Measurements from ENCODE around the gene CDC6.

CDC6 gene

DNA sequence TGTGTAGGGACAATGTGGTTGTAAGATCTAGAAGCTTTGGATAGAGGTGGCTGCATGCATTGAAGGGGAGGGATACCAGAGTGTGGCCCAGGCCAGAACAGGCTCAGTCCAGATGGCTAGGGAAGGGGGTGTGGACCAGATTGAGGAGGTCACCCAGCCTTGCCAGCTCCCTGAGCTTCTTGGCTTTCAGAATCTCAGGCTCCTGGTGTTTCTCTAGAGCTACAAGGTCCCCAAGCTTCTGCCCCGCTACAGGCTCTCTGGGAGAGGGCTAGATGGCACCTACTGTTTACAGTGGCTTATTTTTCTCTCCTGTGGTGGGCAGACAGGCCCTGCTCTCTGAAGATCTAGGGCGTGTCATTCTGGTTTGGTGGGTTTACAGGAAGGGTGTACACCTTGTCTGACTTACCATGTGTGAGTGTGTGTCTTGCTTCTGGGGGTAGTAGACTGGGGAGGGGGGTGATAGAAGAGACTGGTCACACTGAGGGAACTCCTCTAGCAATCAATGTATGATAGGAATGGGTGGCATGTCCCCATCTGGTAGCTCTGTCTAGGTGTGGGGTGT lies 22.4 kb downstream of the CDC6 start:
- in situ Hi-C loops (cut with MboI; ENCODE audit: low sequenced_read_pairs), result no loop called here
- H3K9me3 ChIP-seq, result no peaks in the 10 kb centered on the region
- no peak for DNase-seq (ENCODE audit: low spot score in 2 of 2)
- no peak overlapping the region for H3K4me3 ChIP-seq
- H3K36me3 ChIP-seq (replicated peaks), result no peaks in the 10 kb centered on the region
- no peaks in the 10 kb centered on the region for H3K27me3 ChIP-seq (ENCODE audit: low read depth)
- peaks cover 8% of the 10 kb centered on the region for H3K4me1 ChIP-seq

- Histone ChIP-seq H3K4me3 (no peak overlapping the region), H3K36me3 (replicated peaks) (no peaks in the 10 kb centered on the region), H3K27me3 (ENCODE audit: low read depth) (no peaks in the 10 kb centered on the region), H3K4me1 (peaks cover 8% of the 10 kb centered on the region), H3K9me3 (no peaks in the 10 kb centered on the region)
- in situ Hi-C loops (cut with MboI; ENCODE audit: low sequenced_read_pairs), result no loop called here
- DNase-seq (ENCODE audit: low spot score in 2 of 2), result no peak
These were observed 23.3 kb downstream of the CDC6 start for GRCh38 chr17:40310882-40311391.

GRCh38 chr17:40311575-40311974 lies 23.9 kb downstream of the CDC6 start:
- DNase-seq (ENCODE audit: low spot score in 2 of 2), result no peak
- in situ Hi-C loops (cut with MboI; ENCODE audit: low sequenced_read_pairs), result no loop called here
- H3K4me3 ChIP-seq, result no peak overlapping the region
- no peaks in the 10 kb centered on the region for H3K27me3 ChIP-seq (ENCODE audit: low read depth)
- H3K9me3 ChIP-seq, result no peaks in the 10 kb centered on the region
- no peaks in the 10 kb centered on the region for H3K36me3 ChIP-seq (replicated peaks)
- peaks cover 8% of the 10 kb centered on the region for H3K4me1 ChIP-seq

DNA sequence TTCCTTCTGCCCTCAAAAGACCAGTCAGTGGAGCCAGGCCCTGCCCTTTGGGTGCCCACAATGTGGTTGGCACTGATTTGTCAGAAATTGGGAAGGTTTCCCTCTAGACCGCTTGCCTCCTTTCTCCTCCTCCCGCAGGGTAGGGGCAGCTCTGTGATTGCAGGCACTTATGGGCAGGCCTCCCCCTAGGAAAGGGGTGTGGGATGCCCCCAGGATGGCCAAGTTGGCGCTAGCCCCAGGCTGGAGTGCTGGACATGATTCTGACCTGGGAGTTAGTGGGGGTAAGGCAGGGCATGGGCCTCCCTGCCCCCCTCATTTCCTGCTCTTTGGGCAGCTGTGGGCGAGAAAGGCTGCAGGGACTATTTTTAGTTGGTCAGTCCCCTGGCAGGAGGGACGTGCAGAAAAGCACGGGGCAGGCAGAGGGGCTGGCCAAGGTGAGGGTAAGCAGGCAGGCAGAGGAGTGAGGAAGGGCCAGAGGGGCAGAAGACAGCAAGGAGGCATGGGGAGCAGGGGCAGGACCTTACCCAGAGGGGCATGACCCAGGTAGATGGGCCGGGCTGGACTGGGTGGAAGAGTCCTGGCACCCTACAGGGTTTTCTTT lies 24.6 kb downstream of the CDC6 start:
- H3K9me3 ChIP-seq, result no peaks in the 10 kb centered on the region
- peaks cover 3% of the 10 kb centered on the region for H3K4me1 ChIP-seq
- no peak overlapping the region for H3K4me3 ChIP-seq
- H3K27me3 ChIP-seq (ENCODE audit: low read depth), result no peaks in the 10 kb centered on the region
- no peaks in the 10 kb centered on the region for H3K36me3 ChIP-seq (replicated peaks)
- in situ Hi-C loops (cut with MboI; ENCODE audit: low sequenced_read_pairs), result no loop called here
- no peak for DNase-seq (ENCODE audit: low spot score in 2 of 2)

GRCh38 chr17:40312893-40313667 lies 25.4 kb downstream of the CDC6 start:
- H3K27me3 ChIP-seq (ENCODE audit: low read depth), result no peaks in the 10 kb centered on the region
- no peaks in the 10 kb centered on the region for H3K36me3 ChIP-seq (replicated peaks)
- no peak overlapping the region for H3K4me3 ChIP-seq
- peaks cover 7% of the 10 kb centered on the region for H3K4me1 ChIP-seq
- no peaks in the 10 kb centered on the region for H3K9me3 ChIP-seq
- DNase-seq (ENCODE audit: low spot score in 2 of 2), result no peak
- in situ Hi-C loops (cut with MboI; ENCODE audit: low sequenced_read_pairs), result no loop called here

- no peak for DNase-seq (ENCODE audit: low spot score in 2 of 2)
- Histone ChIP-seq H3K4me1 (peaks cover 7% of the 10 kb centered on the region), H3K4me3 (no peak overlapping the region), H3K9me3 (no peaks in the 10 kb centered on the region), H3K27me3 (ENCODE audit: low read depth) (no peaks in the 10 kb centered on the region), H3K36me3 (replicated peaks) (peaks cover 3% of the 10 kb centered on the region; the same call in 1 of the 2 replicates)
- in situ Hi-C loops (cut with MboI; ENCODE audit: low sequenced_read_pairs), result no loop called here
These were observed 26.2 kb downstream of the CDC6 start for GRCh38 chr17:40313668-40314583.

DNA sequence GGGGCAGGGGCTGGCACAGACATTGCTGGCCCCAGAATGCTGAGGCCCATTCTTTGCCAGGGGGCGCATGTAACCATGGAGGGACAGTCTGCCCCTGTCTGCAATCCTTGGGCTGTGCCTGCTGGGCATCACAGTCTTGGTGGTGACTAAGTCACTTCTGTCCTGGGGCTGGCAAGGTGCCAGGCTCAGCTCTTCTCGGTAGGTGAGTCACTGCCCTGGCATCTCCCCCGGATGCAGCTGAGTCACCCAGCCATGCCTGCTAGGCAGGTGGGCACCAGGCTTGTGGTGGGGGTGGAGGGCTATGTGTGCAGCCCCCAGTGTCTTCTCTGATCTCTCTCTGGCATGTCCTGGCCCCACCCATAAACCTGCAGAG lies 26.9 kb downstream of the CDC6 start:
- H3K4me3 ChIP-seq, result no peak overlapping the region
- in situ Hi-C loops (cut with MboI; ENCODE audit: low sequenced_read_pairs), result no loop called here
- peaks cover 11% of the 10 kb centered on the region for H3K4me1 ChIP-seq
- no peak for DNase-seq (ENCODE audit: low spot score in 2 of 2)
- H3K9me3 ChIP-seq, result no peaks in the 10 kb centered on the region
- H3K36me3 ChIP-seq (replicated peaks), result peaks cover 3% of the 10 kb centered on the region; the same call in 1 of the 2 replicates
- H3K27me3 ChIP-seq (ENCODE audit: low read depth), result no peaks in the 10 kb centered on the region

- DNase-seq (ENCODE audit: low spot score in 2 of 2), result no peak
- H3K9me3 ChIP-seq, result no peaks in the 10 kb centered on the region
- H3K27me3 ChIP-seq (ENCODE audit: low read depth), result no peaks in the 10 kb centered on the region
- in situ Hi-C loops (cut with MboI; ENCODE audit: low sequenced_read_pairs), result no loop called here
- no peak overlapping the region for H3K4me3 ChIP-seq
- peaks cover 11% of the 10 kb centered on the region for H3K4me1 ChIP-seq
- peaks cover 3% of the 10 kb centered on the region; the same call in 1 of the 2 replicates for H3K36me3 ChIP-seq (replicated peaks)
These were observed 27.5 kb downstream of the CDC6 start for GRCh38 chr17:40315206-40315605.

DNA sequence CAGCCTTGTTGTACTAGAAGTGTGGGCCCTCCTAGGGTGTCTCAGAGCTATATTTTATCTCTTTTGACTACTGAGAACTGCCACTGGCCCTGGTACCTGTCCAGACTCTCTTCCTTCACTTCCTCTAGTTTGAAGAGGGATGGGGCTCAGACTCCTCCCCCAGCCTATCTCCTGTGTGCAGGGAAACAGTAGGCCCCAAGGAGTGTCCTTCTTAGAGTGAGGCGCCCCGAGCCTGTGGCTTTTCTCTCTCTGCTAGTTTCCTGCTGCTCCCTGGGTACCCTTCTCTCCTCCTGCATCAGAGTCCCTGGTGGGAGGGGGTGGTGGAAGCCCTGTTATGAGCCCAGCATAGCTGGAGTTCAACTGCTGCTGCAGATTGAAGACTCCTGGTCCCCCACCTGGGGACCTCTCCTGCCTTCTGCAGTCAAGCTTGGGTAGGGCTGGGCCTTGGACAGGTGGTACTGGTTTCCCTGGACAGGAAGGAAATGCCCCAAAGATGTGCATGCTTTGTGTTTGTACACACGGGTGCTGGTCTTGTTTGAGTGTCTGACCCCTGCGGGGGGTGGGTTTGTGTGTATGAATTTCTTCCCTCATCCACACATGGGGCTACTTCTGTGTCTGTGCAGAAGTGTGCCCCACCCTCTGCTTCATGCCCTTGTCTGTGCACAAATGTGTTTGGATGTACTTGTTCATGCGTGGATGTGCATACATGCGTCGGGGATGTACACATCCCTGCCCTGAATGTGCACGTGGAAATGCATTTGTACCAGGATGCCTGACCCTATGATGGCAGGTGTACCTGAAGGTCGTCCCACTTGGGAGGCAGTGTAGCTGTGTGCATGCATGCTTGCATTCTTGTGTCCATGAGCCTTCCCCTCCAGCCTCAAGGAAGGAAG lies 28.2 kb downstream of the CDC6 start:
- H3K36me3 ChIP-seq (replicated peaks), result peaks cover 3% of the 10 kb centered on the region; the same call in 1 of the 2 replicates
- no peaks in the 10 kb centered on the region for H3K27me3 ChIP-seq (ENCODE audit: low read depth)
- no peaks in the 10 kb centered on the region for H3K9me3 ChIP-seq
- no peak for DNase-seq (ENCODE audit: low spot score in 2 of 2)
- H3K4me3 ChIP-seq, result no peak overlapping the region
- H3K4me1 ChIP-seq, result peaks cover 11% of the 10 kb centered on the region
- in situ Hi-C loops (cut with MboI; ENCODE audit: low sequenced_read_pairs), result no loop called here

DNA sequence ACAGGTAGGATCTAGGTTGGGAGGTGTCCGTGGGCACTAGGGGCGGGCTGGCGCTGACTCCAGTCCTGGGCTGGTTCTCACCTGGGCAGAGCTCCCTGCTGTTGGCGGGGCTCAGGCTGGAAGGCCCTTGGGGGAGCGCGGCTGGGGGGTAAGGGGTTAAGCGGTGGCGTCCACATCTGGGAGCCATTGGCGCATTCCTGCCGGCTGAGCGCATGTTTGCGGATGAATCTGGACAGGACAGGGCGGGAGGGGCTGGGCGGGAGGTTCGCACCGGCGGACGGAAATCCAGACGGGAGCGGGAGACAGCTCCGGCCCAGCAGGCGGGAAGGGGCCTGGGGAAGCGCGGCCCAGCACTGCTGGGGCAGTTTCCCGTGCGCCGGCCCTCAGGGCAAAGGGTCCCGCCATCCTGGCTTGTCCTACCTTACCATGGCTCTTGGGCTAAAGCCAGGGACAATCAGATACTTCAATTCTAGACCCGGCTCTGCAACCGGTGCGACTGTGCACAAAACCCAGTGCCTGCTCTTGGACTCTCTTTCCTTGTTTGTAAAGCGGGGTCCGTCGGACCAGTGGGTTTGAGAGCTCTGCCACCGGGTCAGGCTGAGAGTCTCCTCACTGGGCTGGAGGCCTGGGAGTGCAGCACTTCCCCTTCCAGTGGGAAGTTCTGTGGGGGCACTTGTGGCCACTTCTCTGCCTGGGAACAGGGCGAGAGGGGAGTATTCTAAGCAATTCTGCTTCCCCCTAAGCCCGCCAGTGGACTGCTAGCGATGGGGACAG lies 29.1 kb downstream of the CDC6 start:
- Histone ChIP-seq H3K36me3 (replicated peaks) (peaks cover 3% of the 10 kb centered on the region; the same call in 1 of the 2 replicates), H3K4me1 (peaks cover 11% of the 10 kb centered on the region), H3K27me3 (ENCODE audit: low read depth) (no peaks in the 10 kb centered on the region), H3K4me3 (no peak overlapping the region), H3K9me3 (no peaks in the 10 kb centered on the region)
- in situ Hi-C loops (cut with MboI; ENCODE audit: low sequenced_read_pairs), result no loop called here
- no peak for DNase-seq (ENCODE audit: low spot score in 2 of 2)

DNA sequence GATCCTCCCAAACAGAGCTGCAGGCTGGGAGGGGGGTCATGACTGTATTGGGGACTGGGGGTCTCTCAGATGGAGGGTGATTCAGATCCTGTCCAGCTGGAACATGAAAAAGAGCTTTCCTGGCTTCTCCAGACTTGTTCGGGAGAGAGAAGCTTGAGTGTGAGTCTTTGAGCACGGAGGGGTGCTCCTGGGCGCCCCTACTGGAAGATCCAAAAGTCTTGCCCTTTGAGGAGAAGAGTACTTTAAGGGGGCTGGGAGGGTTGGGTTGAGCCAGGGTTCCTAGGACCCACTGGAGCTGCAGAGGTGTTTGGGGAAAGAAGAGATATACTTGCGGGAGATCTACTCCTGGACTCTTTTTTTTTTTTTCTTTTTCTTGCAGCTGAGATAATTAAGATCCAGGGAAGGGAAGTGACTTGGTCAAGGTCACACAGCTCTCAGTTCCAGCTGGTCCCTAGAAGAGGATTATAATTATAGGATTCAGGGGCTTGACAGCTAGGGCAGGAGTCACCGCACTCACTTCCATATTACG lies 29.7 kb downstream of the CDC6 start:
- Histone ChIP-seq H3K4me1 (peaks cover 11% of the 10 kb centered on the region), H3K4me3 (peak overlapping the region; percentile 93), H3K27me3 (ENCODE audit: low read depth) (no peaks in the 10 kb centered on the region), H3K36me3 (replicated peaks) (peaks cover 3% of the 10 kb centered on the region; the same call in 1 of the 2 replicates), H3K9me3 (no peaks in the 10 kb centered on the region)
- in situ Hi-C loops (cut with MboI; ENCODE audit: low sequenced_read_pairs), result no loop called here
- DNase-seq (ENCODE audit: low spot score in 2 of 2), result peak; percentile 42 to 73

Data from HAP-1 (cell line).